ENCODE data around the gene PDILT.

Gene PDILT

DNA sequence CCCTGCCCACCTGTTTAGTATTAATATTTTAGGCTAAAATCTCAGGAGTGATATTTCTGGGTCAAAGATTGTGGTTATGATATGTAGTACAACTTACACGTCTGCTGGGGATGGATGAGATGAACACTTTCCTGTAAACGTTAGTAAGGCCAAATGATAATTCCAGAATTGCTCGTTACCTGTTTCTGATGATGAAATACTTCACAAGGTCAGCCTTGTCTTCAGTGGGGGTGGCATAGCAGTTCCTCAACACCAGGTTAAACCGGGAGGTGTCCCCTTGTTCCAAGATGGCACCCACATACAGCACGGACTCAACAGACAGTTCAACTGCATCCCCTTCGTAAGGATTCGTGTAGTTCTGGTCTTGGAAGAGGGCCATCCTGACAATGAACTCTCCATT lies 86.5 kb downstream of the PDILT start:
- Histone ChIP-seq H3K27me3 (ENCODE audit: insufficient read depth, poor library complexity, severe bottlenecking) (no peaks in the 10 kb centered on the region), H3K27ac (replicated peaks) (no peak overlapping the region), H3K4me3 (replicated peaks; ENCODE audit: insufficient read depth, low read length) (no peak overlapping the region)
- no peak for TF ChIP-seq CTCF (IDR thresholded peaks at IDR 0.05; ENCODE audit: insufficient read depth, low read length)
- TF ChIP-seq REST (IDR thresholded peaks at IDR 0.05; ENCODE audit: insufficient replicate concordance, low read depth): no peak
- no peak for TF ChIP-seq SPI1 (IDR thresholded peaks at IDR 0.05; ENCODE audit: borderline replicate concordance, low read depth)
- TF ChIP-seq POLR2AphosphoS5 (IDR thresholded peaks at IDR 0.05; ENCODE audit: low read depth): no peak
- no peak for TF ChIP-seq GABPA (IDR thresholded peaks at IDR 0.05; ENCODE audit: low read depth)
- no peak for DNase-seq (ENCODE audit: low read depth in 1 of 2, low spot score in 1 of 2)

GRCh38 chr16:20317117-20317516 lies 87.4 kb downstream of the PDILT start:
- DNase-seq (ENCODE audit: low read depth in 1 of 2, low spot score in 1 of 2): no peak
- Histone ChIP-seq H3K4me3 (replicated peaks; ENCODE audit: insufficient read depth, low read length) (no peak overlapping the region), H3K27me3 (ENCODE audit: insufficient read depth, poor library complexity, severe bottlenecking) (no peaks in the 10 kb centered on the region), H3K27ac (replicated peaks) (no peak overlapping the region)
- TF ChIP-seq POLR2AphosphoS5 (IDR thresholded peaks at IDR 0.05; ENCODE audit: low read depth) (no peak), GABPA (IDR thresholded peaks at IDR 0.05; ENCODE audit: low read depth) (no peak), SPI1 (IDR thresholded peaks at IDR 0.05; ENCODE audit: borderline replicate concordance, low read depth) (no peak)

GRCh38 chr16:20316715-20317114 lies 87.8 kb downstream of the PDILT start:
- no peak for DNase-seq (ENCODE audit: low read depth in 1 of 2, low spot score in 1 of 2)

More at GRCh38 chr16:20316715-20317114, 87.8 kb downstream of the PDILT start:
- H3K27ac ChIP-seq (replicated peaks): no peak overlapping the region
- TF ChIP-seq SPI1 (IDR thresholded peaks at IDR 0.05; ENCODE audit: borderline replicate concordance, low read depth): no peak
- no peak for TF ChIP-seq GABPA (IDR thresholded peaks at IDR 0.05; ENCODE audit: low read depth)
- TF ChIP-seq REST (IDR thresholded peaks at IDR 0.05; ENCODE audit: insufficient replicate concordance, low read depth): no peak
- no peak for TF ChIP-seq CTCF (IDR thresholded peaks at IDR 0.05; ENCODE audit: insufficient read depth, low read length)
- no peak for TF ChIP-seq POLR2AphosphoS5 (IDR thresholded peaks at IDR 0.05; ENCODE audit: low read depth)
- H3K4me3 ChIP-seq (replicated peaks; ENCODE audit: insufficient read depth, low read length): no peak overlapping the region
- no peaks in the 10 kb centered on the region for H3K27me3 ChIP-seq (ENCODE audit: insufficient read depth, poor library complexity, severe bottlenecking)

Measured in HL-60 (cell line).